NCI-H2081 treated with DMSO at 0.1 percent for 48 hours (cell line): ENCODE measurements around the gene SLC28A2.
"Not testable (repeated sequence)": the region's sequence is repeated elsewhere in the genome, so short reads cannot be mapped to it uniquely, and the experiment has no call there.

Source experiments
- DNase-seq: peaks from one replicate; lab custom pipeline; 2025; lab: John Stamatoyannopoulos, UW

The SLC28A2 gene

DNA sequence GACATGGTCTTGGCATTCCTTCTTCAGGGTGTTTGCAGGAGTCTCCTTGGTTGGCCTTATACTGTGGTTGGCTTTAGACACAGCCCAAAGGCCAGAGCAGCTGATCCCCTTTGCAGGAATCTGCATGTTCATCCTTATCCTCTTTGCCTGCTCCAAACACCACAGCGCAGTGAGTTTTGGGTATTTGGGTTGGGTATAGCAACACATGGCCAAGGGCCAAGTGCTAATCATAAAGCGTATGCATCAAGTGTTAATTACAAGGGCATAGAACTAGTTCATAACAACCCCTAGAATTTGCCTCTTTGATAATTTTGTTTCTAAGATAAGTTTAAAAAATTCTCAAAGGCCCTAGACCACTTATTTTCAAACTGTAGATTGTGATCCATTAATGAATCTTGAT, 11.8 kb downstream of the SLC28A2 start:
- no peak for DNase-seq

DNA sequence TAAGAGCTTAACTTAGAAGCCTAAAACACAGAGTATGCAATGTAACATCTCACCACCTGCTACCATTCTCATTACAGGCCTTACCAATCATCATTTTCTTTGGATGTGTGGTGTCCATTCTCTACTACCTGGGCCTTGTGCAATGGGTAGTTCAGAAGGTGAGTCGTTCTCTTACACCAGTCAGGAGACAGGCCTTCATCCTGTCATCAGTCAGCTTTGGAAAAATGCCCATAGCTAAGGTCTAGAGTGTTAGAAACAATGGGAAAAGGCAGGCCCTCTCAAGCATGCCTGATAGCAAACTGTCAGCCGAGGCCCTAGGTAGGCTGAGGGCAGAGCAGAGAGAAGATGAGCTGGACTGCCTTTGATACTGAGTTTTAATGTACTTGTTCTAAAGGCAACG, 13.5 kb downstream of the SLC28A2 start:
- no peak for DNase-seq

DNA sequence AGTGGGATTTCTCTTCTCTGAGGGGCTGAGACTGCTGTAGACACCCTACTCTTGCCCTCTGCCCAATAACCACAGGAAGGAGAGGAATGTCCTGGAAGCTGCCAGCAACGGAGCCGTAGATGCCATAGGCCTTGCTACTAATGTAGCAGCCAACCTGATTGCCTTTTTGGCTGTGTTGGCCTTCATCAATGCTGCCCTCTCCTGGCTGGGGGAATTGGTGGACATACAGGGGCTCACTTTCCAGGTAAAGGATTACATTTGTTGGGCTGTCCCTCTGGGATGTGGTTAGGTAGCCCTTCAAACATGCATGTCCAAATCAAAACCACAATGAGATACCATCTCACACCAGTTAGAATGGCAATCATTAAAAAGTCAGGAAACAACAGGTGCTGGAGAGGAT, 16.1 kb downstream of the SLC28A2 start:
- DNase-seq = no peak

DNA sequence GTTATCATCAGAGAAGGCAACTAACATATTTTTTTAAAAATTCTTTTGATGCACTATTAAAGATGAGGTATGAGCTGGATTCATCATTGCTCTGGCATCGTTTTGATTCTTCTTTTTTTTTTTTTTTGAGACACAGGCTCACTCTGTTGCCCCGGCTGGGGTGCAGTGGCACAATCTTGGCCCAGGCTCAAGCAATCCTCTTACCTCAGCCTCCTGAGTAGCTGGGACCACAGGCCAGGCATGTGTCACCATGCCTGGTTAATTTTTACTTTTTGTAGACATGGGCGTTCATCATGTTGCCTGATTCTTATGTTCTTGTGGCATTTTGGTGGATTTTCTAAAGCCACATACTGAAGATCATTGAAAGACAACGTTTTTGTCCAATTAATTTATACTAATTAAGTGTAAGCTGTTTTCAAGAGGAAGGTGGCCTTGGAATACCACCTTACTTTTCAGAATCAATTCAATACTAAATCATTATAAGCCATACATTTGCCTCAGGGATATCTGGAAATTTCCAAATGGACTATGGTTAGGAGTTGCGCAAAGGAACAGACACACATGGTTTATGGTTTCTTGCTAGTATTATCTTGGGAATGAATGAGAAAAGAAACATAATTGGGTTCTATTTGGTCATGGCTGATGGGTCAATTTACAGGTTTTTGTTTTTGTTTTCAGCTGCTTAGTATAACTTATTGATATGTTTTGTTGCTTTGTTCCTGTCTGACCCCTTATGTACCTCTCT, 22.8 kb downstream of the SLC28A2 start:
- DNase-seq = no peak

DNA sequence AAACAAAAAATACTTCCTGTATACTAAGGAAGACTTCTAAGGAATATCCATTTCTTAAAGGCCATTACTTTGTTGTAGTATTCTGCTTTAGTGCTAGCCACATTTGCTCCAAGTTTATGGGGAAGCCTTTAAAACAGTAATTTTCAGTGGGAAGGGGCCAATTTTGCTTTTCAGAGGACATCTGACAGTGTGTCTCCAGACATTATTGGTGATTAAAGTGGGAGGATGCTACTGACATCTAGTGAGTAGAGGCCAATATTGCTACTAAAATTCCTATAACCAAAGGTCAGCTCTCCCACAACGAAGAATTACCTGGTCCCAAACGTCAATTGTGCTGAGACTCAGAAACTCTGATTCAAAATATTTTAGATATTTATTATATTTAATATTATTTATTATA, 24.8 kb downstream of the SLC28A2 start:
- peak; percentile 66 for DNase-seq

DNA sequence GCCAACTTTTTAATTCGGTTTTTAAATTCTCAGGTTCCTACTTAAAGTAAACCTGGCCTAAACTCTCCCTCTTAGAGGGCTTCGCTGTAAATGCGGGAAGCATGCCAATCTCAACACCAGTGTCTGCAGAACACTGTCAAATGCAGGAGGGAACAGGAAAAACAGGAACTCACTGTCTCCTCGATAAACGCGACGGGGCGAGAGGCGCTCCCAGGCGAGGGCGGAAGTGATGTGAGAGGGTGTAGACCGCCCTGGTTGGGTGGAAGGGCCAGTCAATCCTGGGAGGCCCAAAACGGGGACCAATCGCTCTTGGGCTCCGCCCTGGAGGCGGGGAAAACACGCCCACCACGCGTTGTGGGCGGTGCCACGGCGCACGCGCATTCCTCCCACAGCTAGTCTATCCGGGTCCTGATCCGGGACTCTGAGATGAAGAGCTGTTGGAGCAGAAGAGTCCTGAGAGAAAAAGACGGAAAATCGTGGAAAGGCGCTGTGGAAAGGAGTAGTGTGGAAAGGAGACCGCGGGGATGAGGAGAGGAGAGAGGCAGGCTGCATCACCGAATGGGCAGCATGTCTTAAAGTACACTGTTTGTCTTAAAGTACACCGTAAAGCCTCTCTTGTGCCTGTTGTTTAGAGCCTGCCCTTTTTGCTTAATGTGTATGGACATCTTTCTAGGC, 27.1 kb downstream of the SLC28A2 start:
- DNase-seq = peak; percentile 88

DNA sequence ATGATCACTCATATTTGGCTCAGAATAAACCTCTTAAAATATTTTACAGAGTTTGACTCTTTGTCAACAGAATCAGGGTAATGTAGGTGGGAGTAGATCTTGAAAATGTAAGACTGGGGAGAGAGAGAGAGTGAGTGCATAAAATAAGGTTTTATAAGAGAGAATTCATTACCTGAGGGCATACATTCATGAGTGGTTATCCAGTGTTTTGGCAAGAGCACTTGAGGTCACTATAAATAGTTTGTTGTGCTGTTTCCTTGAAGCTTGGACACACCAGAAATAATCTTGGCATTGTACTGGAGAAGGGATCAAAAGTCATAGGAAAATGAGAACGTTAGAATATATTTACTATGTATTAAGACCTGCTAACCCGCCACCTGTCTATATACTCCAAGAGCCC, 33.4 kb downstream of the SLC28A2 start:
- DNase-seq = no peak

DNA sequence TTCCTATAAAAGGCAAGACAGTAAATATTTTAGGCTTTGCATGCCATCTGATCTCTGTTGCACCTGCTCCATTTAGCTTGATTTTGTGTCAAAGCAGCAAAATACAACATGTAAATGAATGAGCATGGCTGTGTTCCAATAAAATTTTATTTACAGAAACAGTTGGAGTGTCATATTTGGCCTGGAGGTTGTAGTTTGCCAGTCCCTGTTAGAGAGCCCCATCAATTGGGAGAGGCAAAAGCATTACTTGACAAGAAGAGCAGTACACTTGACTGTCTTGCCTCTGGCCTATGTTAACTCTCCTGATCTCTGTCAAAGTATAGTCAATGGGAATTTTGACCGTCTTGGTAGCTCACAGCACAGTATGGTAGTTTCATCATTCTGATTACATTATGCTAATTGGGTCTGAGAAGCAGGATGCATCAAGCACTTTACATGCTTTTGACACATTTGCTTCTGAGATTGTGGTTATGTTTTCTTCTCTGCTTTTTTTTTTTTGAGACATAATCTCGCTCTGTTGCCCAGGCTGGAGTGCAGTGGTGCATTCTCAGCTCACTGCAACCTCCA, 35.4 kb downstream of the SLC28A2 start:
- DNase-seq = peak; percentile 66

DNA sequence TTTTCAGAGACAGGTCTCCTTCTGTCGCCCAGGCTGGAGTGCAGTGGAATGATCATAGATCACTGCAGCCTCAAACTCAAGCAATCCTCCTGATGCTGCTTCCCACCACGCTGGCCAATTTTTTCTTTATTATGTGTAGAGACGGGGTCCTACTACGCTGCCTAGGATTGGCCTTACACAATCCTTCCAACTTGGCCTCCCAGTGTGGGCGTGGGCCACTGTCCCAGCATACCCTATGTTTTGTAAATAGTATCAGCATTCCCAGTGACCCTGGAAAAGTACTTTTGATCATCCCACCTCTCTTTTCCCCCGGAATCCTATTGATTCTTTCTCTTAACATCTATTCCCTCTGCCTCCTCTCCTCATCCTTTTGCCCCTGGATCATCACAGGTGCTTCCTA, 36.9 kb downstream of the SLC28A2 start:
- DNase-seq = no peak

DNA sequence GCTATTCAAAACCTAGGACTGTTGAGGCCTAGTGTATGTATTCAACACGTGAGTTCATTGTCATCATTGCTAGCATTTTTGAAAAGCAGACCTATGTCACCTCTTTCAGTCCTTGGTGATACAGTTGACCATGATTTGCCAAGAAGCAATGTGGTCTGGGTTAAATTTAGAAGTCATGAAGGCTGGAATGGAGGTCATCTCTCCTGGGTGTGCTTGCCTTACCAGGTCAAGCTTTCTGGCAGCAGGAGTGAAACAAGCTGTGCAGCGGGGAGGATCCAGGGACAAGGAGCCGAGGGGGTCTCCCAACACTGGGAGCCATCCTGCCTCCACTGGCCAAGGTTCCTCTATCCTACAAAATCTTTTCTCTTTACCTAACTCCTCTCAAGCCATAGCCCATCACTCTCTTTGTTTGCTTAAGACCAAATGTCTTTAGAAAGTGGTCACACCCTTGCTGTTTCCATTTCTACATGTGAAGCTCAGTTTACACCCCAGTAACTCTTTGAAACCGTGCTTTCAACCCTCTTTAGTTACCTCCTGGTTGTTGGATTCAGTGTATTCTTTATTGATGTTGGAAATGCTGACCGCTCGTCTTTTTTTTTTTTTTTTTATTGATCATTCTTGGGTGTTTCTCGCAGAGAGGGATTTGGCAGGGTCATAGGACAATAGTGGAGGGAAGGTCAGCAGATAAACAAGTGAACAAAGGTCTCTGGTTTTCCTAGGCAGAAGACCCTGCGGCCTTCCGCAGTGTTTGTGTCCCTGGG, 40.0 kb downstream of the SLC28A2 start:
- DNase-seq = no peak

DNA sequence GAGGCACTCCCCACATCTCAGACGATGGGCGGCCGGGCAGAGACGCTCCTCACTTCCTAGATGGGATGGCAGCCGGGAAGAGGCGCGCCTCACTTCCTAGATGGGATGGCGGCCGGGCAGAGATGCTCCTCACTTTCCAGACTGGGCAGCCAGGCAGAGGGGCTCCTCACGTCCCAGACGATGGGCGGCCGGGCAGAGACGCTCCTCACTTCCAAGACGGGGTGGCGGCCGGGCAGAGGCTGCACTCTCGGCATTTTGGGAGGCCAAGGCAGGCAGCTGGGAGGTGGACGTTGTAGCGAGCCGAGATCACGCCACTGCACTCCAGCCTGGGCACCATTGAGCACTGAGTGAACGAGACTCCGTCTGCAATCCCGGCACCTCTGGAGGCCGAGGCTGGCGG, 41.3 kb downstream of the SLC28A2 start:
- not testable (repeated sequence) for DNase-seq

DNA sequence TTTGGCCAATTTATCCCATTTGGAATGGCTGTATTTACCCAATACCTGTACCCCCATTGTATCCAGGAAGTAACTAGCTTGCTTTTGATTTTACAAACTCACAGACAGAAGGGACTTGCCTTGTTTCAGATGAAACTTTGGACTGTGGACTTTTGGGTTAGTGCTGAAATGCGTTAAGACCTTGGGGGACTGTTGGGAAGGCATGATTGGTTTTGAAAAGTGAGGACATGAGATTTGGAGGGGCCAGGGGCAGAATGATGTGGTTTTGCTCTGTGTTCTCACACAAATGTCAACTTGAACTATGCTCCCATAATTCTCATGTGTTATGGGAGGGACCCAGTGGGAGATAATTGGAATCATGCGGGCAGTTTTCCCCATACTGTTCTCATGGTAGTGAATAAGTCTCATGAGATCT, 46.9 kb downstream of the SLC28A2 start:
- DNase-seq = not testable (repeated sequence)

DNA sequence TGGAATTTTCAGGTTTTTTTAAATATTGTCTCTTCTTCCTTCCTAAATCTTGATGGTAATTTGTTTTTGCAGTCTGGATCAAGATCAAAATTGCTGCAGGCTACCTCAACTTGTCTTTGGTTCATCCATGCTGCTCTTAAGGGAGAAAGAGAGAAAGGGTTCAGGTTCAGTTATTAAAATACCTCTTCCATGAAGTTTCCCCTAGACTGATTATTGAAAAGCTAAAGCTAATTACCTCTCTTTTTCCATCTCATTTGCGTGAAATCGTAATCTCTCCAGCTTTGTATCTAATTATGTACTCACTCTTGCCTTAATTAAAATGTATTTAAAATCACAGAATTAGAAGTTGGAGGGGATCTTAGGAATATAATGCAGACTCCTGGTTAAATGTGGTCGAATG, 52.7 kb downstream of the SLC28A2 start:
- no peak for DNase-seq

DNA sequence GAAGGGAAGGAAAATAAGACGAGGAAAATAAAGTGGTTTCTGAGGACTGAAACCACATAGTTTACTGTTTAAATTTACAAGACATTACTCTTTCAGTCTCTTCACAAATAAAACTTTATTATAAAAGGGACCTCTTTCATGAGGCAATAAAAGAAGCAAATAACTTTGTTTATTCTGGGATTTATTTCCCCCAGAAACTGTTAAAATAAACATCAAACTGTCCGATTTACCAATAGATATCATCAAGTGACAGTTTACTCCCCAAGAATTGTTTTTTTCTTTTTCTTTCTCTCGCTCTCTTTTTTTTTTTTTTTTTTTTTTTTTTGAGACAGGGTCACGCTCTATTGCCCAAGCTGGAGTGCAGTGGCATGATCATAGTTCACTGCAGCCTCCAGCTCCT, 54.1 kb downstream of the SLC28A2 start:
- DNase-seq = no peak

DNA sequence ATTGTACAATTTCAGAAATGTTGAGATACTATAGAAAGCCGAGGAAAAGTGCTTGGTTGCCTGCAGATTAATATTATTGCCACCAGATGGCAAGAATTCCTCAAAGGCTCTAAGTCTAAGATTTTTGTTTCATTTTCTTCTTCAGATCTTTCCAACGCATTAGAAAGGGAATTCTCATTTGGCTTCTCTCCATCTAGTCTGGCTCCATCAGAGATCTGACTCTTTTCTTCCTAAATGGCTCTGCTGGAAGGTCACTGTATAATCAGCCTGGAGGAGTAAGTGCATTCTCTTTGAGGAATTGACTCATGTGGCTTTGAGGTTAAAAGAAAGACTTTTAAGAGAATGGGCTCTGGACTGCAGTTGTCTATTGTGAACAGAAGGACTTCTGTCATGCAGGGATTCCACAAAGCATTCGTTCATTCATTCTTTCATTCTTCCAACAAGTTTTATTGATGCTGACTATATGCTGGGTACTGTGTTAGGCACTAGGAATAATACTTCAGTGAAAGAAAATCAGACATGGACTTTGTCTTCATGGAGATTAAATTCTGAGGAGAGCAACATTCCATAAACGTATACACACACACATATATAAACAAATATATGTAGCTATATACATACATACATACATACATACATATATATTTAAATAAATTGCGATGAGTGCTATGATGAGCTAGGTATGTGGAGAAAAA, 55.3 kb downstream of the SLC28A2 start:
- DNase-seq = no peak

DNA sequence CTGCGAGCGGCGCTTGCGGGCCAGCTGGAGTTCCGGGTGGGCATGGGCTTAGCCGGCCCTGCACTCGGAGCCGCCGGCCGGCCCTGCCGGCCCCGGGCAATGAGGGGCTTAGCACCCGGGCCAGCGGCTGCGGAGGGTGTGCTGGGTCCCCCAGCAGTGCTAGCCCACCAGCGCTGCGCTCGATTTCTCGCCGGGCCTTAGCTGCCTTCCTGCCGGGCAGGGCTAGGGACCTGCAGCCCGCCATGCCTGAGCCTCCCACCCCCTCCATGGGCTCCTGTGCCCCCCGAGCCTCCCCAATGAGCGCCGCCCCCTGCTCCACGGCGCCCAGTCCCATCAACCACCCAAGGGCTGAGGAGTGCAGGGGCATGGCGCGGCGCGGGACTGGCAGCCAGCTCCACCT, 62.1 kb downstream of the SLC28A2 start:
- DNase-seq = not testable (repeated sequence)

DNA sequence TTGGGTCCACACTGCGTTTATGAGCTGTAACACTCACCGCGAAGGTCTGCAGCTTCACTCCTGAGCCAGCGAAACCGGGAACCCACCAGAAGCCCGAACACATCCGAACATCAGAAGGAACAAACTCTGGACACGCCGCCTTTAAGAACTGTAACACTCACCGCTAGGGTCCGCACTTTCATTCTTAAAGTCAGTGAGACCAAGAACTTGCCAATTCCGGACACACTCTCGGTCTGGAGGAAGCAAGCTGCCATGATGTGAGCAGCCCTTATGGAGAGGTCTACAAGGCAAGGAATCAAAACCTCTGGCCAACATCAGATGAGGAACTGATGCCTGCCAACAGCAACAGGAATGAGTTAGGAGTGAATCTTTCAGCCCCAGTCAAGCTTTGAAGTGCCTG, 62.9 kb downstream of the SLC28A2 start:
- DNase-seq = no peak

DNA sequence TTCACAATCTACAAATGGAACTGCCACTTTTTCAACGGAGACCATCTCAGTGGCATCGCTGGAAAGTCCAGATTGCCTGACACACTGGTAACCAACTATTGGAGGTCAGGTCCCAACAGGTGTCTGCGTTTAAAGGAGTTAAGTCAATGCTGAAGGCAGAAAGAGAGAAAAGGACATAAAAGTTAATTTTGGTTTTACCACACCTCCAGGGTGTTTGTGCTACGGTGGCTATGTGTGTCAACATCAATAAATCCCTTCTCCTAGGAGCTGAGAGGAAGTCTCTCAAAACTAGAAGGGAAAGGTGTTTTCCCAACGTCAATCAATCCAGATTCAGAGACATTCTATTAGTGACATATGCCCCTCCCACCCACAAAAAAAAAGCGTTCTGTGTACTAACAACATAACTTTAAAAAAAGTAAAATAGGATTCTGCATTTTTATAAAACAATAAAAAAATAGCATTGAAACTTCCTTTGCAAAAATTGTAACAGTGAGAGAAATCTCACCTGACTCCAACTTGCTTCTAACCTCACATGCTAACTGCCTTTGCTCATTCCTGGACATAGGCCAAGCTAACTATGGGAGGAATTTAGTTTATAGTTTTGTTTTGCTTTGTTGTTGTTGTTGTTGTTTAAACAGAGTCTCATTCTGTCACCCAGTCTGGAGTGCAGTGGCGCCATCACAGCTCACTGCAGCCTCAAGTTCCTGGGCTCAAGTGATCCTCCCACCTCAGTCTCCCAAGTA, 67.6 kb downstream of the SLC28A2 start:
- no peak for DNase-seq

DNA sequence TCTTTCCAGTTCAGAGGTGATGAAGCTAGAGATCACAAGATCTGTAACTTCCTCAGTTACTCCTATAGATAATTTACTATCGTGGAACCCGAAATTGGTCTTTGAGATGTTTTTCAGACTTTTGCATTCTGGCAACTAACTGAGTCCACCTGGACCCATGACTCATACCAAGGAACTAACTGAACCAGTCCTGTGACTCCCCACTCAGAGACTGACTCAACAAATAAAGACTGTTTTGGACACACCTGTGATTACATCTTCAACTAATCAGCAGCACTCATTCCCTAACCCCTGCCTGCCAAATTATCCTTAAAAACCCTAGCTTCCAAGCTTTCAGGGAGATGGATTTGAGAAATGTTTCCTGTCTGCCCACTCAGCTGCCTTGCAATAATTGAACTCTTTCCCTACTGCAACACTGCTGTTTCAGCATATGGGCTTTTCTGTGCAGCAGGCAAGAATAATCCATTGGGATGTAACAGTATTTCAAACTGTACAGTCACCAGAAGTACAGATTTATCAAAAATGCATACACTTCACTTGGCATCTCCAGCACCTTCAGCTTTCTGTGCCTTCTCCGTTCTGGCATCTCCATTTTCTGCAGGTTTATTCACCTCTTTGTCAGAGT, 68.7 kb downstream of the SLC28A2 start:
- DNase-seq = no peak

DNA sequence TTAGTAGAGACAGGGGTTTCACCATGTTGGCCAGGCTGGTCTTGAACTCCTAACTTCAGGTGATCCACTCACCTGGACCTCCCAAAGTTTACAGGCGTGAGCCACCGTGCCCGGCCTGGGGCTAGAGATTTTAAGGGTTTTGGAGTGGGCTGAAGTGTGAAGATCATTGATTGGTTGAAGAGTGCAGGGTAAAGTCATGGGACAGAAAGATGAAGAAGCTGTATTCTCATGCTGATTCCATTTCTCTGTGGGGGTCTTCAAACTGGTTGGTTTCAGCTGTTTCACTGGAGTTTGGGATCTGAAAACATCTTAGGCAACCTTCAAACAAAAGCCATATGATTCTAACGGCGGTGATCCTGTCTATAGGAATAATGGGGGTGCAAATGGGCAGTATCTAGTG, 74.2 kb downstream of the SLC28A2 start:
- no peak for DNase-seq

DNA sequence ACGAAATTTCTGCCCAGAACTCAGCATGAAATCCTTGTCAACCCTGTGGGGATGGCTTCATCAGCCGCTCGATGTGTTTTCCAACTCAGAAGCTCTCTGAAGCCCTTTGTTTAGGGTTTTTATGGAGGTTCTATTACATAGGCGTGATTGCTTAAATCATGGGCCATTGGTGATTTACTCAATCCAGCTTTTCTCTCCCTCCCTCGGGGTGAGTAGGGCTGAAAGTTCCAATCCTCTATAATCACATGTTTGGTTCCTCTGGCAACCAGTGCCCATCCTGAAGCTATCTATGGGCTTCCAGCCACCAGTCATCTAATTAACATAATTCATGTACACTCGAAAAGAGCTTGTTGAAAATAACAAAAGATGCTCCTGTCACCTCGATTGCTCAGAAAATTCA, 74.7 kb downstream of the SLC28A2 start:
- peak; percentile 89 for DNase-seq
